HG02970 (cell line): ENCODE results near the gene PIGU.
"Not testable (repeated sequence)": the region's sequence is repeated elsewhere in the genome, so short reads cannot be mapped to it uniquely, and the experiment has no call there.

Experiments
- ATAC-seq: cut with Tn5 transposase; IDR thresholded peaks from one replicate; pipeline ENCODE4 v1.9.1; 2021; ENCODE audit warnings: mild to moderate bottlenecking, moderate library complexity, moderate number of reproducible peaks; ENCODE audit not compliant: unreplicated experiment, low FRiP score

Gene PIGU

GRCh38 chr20:34626992-34627391 lies 49.9 kb downstream of the PIGU start:
- no peak for ATAC-seq

- no peak for ATAC-seq
Measured at GRCh38 chr20:34624629-34625028, 52.3 kb downstream of the PIGU start.

DNA sequence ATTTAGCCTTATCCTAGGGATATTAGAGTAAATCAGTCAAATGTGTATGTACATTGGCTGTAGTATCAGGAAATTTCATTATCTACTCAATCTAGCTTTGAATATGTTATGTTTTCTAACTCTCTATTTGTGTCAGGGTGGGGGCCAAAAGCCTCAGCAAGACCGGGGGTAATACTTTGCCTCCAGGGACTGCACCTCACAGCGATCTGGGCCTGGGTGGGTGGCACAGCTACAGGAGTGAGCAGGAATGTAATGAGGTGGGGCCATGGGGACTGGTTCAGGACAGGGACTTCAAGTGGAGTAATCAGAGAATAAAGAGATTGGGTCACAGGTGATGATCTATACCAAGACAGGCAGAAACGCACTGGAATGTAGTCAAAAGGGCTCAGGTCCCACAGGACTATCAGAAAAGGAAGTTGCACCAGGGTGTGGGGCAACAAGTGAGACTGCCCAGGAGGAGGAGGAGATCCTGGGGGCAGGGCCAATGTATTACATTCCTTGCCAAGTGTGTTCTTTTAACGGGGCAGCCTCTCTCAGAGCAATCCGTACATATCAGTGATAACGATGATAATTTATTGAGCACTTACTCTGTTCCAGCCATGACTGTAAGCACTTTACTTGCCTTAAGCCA lies 54.0 kb downstream of the PIGU start:
- ATAC-seq, result no peak

DNA sequence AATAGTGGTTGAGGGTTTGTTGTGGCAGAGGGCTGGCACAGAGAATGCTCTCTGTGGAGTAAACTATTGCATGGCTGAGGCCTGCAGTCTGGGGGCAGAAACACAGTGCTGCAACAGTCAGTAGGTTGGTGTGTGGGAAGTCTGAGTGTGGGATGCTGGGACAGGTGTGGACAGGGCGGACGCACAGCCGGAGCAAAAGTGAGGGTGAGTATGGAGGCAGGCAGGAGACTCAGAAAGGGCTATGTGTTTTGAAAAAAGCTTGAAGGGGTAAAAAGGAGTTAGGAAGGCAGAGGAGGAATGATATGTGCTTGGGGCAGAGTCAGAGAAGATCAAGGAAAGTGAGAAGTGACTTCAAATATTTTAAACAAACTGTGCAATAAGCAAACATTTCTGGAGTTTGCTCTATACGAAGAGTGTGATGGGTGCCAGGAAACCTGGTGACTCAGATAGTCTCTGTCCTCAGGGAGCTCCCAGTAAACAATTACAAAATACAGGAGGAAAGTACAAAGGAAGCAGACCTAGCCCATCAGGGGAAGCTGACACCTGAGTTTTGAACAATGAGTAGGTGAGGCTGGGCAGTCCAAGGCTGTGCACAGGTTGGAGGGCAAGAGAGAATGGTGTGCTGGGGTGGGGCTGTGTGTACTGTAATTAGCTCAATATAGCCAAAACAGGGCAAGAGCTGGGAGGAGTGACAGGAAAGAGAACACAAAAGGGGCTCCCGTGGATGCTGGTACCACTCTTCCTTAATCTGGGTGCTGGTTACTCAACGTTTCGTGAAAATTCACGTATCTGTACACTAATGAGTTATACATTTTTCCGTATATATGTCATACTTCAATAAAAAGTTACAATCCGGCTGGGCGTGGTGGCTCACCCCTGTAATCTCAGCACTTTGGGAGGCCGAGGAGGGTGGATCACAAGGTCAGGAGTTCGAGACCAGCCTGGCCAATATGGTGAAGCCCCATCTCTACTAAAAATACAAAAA lies 55.2 kb downstream of the PIGU start:
- ATAC-seq, result no peak

GRCh38 chr20:34621036-34621343 lies 55.9 kb downstream of the PIGU start:
- no peak for ATAC-seq

GRCh38 chr20:34618676-34619075 lies 58.2 kb downstream of the PIGU start:
- ATAC-seq, result no peak

GRCh38 chr20:34616913-34617312 lies 60.0 kb downstream of the PIGU start:
- ATAC-seq, result not testable (repeated sequence)

DNA sequence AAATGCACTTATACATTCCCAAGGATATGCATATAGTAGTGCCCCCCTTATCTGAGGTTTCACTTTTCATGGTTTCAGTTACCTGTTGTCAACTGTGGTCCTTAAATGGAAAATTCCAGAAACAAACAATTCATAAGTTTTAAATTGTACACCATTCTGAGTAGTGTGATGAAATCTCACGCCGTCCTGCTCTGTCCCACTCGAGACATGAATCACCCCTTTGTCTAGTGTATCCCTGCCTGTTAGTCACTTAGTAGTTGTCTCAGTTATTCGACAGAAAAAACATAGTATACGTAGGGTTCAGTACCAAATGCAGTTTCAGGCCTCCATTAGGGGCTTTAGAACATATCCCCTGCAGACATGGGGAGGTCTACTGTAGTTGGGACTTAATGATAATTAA lies 61.4 kb downstream of the PIGU start:
- ATAC-seq, result no peak

GRCh38 chr20:34611976-34612375 lies 64.9 kb downstream of the PIGU start:
- ATAC-seq, result not testable (repeated sequence)

DNA sequence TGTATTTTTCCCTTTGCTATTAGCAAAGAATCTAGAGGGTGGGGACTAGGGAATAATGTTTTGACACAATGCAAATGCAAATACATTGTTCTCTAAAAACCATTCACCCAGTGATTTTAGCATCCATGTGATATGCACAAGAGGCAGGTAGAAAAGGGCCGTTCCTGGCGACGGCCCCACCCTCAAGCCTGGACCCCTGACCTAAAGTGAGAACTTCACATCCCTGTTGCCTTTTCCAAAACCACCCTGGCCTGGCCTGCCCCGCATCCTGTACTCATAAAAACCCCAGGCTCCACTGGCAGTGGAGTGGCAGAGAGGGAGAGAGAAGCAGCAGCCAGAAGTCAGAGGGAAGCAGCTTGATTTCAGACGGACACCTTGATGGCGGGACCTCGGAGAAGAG lies 69.8 kb downstream of the PIGU start:
- no peak for ATAC-seq

DNA sequence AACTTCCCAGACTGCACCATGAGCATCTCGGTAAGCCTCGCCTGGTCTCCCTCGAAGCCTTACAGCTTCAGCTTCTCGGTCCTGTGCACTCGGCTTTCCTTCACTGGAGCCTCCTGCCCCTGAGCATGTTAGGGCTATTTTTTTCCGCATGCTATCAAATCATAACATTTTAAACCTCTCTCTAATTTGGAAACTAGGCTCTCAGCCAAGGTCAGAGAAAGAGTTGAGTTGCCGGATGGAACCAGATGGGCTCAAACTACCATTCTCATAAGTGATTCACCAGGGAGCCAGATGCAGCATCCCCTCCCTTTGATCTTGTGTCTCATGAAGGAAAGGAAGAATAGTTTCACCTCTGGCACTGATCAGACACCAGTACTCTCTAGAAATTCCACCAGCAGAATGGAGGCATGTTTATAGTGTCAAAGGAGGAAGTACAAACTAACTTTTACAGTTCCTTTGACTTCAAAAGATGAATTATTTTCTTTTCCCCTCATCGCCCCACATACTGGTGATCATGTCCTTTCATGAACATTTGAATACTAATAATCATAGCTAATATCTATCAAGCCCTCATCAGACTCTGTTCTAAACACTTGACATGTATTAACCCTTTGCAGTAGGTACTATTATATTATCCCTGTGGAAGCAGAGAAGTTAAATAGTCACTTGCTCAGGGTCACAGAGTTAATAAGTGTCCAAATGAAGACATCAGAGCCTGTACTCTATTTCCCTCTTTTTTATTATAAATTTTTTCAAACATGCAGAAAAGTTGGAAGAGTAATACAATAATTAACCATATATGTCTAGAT lies 71.7 kb downstream of the PIGU start:
- ATAC-seq, result no peak

- no peak for ATAC-seq
Measured at GRCh38 chr20:34600892-34601653, 75.8 kb downstream of the PIGU start.

DNA sequence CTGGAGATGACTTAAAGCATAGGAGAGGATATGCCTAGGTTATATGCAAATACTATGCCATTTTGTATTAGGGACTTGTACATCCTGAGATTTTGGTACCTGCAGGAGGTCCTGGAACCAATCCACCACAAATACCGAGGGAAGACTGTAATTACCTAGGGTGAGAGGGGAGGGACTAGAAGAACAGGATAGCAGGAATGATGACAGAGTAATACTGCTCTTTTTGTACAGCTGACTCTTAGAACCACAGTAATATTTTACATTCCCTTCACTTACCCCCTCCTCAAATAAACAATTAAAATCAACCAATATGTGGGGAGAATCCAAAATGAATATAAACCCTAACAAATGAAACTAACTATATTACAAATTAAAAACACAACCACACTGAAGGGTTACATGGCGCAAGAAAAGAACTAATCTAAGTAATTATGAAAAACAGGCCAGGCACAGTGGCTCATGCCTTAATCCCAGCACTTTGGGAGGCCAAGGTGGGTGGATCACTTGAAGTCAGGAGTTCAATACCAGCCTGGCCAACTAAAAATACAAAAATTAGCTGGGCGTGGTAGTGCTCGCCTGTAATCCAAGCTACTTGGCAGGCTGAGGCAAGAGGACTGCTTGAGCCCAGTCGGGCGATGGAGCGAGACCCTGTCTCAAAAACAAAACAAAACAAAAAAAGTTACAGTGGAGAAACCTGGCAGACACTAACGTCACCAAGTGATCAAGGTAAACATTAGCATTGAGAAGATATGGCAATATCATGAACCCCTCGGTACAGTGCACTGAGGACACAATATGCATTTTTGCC lies 81.3 kb downstream of the PIGU start:
- ATAC-seq, result no peak

DNA sequence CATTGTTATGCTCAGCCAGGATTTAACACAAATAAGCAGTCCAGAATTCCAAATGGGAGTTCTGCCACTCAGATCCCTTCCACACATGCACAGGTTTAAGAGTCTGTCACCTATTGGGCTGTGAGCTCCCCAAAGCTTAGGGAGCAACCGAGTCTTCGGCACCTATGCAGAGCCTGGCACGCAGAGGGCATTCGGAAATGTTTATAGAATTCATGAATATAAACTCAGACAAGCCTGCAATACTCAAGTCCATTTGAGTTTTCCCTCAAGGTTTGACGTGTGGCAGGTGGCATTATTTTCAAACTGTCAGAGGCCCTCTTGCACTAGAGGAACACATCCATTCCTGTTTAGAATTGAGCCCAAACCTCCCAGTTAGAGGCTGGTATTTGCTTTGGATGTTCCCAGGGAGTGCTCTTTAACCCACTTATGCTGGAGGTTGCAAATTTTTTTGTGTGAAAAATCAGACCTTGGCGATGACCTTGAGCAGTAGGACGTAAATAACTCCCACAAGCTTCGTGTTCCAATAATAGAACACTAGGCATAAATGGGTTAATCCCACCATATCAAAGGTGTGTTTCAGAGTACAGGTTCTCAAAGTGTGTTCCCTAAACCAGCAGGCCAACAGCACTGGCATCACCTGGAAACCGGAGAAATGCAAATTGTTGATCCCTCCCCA lies 90.3 kb downstream of the PIGU start:
- ATAC-seq, result no peak

GRCh38 chr20:34585019-34585418 lies 91.9 kb downstream of the PIGU start:
- ATAC-seq, result no peak

- ATAC-seq, result no peak
Measured at GRCh38 chr20:34583544-34583943, 93.3 kb downstream of the PIGU start.

- ATAC-seq, result no peak
Measured at GRCh38 chr20:34582911-34583310, 94.0 kb downstream of the PIGU start.

DNA sequence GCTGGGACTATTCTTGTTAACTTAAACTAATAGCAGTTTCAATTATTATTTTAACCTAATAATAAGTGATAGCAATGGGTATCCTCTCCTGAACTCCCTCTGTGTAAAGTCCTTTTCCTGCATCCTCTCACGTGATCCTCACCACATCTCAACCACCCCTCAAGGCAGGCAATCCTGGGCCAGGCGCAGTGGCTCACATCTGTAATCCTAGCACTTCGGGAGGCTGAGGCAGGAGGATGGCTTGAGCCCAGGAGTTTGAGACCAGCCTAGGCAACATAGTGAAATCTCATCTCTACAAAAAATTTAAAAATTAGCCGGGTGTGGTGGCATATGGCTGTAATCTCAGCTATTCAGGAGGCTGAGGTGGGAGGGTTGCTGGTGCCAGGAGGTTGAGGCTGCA lies 94.7 kb downstream of the PIGU start:
- no peak for ATAC-seq
